CD4-positive, alpha-beta T cell treated with Interleukin-15 for 1 hour (primary cell): Measurements from ENCODE around the gene TADA2B.
A peak's percentile ranks its signal among the peaks of the same experiment; 100 is the strongest.

Source experiments
- DNase-seq: peaks from one replicate; pipeline ENCODE4 v3.0.0-alpha.2; 2020

Gene TADA2B, protein sequence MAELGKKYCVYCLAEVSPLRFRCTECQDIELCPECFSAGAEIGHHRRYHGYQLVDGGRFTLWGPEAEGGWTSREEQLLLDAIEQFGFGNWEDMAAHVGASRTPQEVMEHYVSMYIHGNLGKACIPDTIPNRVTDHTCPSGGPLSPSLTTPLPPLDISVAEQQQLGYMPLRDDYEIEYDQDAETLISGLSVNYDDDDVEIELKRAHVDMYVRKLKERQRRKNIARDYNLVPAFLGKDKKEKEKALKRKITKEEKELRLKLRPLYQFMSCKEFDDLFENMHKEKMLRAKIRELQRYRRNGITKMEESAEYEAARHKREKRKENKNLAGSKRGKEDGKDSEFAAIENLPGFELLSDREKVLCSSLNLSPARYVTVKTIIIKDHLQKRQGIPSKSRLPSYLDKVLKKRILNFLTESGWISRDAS

DNA sequence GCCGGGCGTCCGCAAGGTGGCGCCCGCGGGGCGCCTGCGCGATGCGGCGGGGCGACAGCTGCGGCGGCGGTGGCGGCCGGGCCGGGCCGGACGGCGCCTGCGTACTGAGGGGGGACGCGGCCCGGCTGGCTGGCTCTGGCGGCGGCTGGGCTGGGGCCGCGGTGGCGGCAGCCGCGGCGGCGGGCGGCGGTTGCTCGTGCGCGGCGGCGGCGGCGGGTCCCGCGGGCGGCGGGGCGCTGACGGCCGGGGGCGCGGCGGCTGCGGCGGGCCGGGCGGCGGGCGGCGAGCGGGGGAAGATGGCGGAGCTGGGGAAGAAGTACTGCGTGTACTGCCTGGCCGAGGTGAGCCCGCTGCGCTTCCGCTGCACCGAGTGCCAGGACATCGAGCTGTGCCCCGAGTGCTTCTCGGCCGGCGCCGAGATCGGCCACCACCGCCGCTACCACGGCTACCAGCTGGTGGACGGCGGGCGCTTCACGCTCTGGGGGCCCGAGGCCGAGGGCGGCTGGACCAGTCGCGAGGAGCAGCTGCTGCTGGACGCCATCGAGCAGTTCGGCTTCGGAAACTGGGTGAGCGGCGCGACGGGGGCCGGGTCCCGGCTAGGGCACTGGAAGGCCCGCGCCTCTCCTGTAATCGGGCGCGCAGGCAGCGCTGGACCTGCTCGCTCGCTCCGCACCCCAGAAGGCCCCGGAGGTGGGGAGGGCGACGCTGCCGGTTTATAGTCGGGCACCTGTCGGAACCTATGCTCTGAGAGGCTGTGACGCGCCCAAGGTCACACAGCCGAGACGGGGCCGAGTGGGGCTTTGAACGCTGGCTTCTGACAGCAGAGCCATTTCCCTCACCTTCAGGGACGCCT, at the start of gene TADA2B:
TADA2B (plus strand) TSS at position 89 of the 853 bp plus-strand sequence; CDS start at position 297, 208 bp downstream.
- peak; percentile 67 for DNase-seq

DNA sequence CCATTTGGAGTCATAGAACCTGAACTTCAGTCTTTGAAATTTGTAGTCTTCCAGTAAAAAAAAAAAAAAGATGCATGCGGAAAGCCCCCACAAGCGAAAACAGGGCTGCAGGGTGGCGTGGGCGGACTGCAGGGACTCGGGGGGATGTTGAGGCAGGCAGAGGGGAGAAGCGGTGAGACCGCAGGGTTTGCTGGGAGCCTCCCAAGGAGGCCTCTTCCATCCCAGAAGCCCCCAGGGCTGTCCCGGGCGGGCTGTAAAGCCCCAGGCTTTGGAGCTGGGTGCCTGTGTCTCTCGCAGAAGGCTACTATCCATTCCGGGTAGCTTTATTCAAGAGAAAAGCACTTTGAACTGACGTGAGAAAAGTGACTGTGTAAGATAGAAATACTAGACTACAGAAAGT, 46.7 kb upstream of the TADA2B start:
- DNase-seq: no peak

DNA sequence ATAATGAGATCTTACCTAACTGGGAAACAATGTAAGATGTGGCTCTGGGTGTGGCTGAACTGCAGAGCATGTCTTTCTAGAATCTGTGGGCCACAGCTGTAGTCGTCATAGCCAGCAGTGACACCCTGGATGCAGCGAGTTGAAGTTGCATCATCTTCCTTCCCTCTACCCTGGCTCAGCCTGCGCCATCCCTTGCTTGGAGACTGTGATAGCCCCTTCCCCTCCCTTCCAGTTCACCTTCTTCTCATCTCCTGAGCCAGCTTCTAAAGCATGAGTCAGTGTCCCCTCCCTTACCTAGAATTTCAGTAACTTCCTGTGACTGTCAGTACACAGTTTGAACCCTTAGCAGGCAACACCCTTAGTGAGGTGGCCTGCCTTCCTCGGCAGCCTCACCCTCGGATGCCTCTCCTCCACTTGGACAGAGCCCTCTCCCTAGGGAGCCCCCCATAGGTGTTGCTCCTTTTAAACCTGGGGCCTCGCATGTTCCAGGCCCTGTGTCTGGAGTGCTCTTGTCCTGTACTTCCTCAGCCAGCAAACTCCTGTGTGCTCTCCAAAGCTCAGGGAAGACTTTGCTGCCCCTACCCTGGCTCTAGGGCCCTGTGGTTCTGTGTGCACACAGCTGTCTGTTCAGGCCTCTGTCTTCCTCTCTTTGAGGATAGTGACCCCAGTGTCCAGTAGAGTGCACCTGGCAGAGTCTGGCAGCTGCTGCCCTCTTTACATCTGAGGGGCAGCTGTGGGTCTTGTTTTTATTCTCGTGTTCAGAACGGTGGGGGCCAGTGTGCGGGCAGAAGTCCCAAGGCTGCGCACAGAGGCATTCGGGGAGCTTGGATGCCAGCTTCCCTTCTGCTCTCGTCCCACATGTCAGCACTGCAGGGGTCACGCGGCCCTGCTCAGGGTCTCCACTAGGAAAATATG, 43.7 kb upstream of the TADA2B start:
- peak; percentile 29 for DNase-seq

DNA sequence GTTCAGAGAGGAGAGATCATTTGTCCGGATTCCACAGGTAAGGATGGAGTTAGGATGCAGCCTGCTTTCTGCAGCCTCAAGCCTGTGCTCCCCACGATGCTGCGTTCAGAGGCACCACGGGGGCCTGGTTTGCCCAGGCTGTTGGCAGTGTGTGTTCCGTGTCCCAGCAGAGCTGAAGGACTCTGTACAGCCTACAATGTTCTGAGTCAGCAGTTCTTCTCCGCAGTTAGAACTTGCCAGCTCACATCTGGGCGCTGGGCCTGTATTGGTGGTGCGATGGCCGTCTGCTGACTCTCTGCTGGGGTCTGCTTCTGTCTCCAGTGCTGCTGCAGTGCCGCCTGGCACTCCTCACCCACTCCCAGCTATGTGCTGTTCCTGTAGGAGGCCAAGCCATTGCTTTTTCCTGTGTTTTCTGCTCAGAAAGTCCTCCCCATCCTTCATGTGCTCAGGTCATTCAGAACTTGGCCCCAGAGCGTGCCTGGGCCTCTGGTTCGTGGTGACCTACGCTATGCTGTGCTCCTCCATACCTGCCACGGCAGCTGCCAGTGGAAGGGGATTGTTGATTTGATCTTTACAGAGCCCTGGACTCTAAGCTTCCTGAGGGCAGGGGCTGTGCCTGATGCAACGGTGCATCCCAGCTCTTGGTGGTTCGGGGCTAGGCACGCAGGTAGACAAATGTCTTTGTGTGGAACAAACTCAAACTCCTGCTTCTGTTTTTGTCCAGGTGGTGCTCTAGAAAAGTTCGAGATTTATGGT, 42.6 kb upstream of the TADA2B start:
- DNase-seq: no peak

DNA sequence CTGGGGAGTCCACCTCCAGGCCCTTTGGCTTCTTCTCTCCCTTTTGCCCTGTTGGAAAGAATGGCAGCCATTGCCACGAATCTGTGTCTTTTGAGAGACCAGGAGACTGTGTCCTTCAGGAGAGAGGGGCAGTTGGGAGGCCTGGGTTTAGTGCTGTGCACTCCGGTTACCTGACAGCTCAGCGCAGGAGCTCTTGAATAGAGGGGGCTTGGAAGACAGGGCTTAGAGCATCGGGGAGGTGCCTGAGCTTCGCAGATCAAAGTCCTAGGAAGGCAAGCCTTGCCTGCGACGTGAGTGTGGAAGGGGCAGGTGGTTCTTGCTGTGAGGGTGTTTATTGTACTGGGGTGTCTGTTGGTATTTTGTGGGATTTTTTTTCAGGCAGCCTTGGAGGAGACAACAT, 41.9 kb upstream of the TADA2B start:
- no peak for DNase-seq

DNA sequence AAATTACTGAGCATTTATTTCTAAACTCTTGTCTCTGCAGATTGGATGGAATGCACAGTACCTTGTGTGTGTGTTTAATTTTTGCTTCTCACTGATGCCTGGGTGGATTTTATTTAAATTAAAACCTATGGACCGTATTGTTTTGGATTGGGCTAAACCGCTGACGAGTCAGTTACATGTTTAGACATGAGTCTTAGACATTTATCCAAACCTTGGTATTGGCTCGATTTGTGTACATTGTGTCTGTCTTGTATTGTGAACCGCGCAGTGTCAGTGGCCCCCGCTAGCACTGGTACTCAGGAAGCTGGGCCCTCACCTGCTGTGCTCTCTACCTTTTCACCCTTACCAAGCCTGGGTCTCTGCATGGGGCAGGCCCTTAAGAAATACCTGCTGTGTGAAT, 40.8 kb upstream of the TADA2B start:
- DNase-seq: no peak

DNA sequence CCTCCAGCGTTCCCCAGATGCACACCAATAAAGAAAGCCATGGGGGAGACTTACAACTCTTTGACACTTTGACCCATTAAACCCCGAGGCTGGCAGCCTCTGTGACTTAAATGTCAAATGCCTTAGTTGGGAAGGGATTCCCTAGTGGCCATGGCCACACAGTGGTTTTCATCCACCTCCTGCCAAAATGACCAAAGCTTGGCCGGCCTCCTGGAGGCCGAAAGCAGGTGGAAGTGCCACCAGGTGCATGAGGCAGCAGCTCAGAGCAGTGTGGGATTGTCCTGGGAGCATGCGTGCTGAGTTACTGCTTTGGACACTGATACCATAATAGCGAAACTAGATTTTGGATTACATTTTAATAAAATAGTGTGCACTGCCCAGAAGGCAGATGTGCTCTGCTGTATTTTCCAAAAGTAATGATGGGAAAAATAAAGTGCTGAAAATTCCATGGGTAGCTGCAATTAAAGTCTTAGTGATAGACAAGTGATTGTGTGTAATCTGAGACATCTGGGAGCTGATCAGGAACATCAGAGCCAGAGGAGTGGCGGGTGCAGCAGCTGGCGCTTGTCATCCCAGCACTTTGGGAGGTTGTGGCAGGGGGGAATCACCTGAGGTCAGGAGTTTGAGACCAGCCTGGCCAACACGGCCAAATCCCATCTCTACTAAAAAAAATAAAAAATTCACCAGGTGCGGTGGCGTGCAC, 39.8 kb upstream of the TADA2B start:
- no peak for DNase-seq

DNA sequence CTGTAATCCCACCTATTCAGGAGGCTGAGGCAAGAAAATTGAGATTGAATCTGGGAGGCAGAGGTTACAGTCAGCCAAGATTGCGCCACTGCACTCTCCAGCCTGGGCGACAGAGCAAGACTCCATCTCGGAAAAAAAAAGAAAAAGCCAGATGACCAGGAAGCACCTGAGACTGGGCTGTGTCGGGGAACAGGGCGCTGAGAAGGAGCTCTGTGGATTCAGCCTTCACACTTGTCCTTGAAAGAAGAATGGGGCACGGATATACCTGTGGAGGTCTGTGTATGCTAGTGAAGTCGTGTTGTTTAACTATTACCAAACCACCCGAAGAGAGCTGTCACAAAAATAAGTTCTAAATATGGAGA, 39.3 kb upstream of the TADA2B start:
- no peak for DNase-seq

DNA sequence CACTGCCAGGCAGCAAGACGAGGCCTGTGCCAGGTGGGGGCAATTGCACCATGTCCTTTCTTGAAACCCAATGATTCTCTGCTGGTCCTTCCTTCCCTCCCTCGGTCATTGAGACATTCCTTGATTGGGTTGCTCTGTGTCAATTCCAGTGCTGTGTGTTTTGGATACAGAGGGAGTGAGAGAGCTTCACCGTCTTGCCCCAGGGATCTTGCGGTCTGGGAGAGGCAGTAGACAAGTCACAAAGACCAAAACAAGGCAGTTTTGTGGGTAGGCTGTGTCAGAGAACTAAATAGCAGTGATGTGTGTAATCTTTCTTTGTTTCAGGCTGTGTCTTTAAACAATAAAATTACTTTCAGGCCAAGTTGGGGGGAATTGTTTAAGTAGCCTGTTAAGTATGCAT, 38.8 kb upstream of the TADA2B start:
- no peak for DNase-seq

DNA sequence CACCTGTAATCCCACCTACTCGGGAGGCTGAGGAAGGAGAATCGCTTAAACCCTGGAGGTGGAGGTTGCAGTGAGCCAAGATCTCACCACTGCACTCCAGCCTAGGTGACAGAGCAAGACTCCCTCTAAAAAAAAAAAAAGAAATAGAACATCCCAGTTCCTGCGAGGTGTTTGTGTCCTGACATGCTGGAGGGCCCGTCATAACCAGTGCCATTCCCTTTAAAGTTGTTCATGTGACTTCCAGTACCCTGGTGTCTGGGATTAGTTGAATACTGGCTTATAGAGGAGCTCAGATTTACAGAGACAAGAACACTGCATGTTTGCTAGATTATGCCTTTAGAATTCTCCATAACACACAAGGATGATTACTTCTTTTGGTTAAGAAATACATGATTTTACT, 37.6 kb upstream of the TADA2B start:
- DNase-seq: no peak

DNA sequence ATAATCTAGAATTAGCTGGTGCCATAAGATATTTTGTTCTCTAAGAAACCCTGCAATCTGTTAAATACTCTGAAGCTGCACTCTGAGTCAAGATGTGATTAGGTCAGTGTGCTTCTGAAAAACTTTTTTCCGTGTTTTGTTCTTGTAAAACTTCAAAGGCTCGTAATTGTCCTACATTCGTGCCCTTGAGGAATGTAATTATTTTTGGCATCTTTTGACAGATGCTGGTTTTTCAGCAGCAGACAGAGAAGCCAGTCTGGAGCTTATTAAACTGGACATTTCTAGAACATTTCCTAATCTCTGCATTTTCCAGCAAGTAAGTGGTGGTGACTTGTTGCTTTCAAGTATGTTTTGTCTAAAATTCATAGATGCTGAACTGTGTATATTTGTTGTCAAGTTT, 36.8 kb upstream of the TADA2B start:
- DNase-seq: no peak

DNA sequence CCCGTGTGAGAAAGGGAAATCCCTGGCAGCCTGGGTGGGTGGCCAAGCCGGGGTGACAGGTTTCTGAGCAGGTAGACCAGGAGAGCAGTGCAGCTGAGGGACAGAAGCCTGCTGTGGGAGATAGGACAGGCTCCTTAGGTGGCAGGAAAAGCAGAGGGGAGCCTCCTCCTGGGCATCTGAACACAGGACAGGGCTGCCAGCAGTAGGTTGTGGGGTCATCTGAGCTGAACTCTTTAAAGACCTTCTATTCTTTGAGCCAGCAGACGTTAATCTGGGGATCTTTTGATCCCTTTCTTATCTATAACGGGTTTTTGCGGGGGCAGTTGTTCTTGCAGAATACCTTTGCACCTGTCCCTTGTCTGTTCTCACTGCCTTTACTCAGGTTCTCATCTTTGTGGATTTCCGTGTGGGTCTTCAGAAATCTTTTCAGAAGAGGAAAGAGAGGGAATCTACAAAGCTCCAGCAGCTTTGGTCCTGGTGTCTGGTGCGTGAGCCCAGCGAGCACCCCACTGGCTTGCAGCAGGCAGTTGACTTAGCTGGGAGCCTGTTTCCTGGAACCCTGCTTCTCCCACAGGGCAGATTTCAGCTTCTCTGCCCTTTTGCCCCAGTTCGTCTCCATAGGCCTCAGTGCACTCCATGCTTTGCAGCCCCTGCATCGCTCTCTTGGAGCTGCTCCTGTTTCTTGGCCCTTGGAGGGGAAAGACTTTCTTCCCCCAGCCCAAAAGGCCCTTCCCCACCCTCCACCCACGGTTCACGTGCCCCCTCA, 35.8 kb upstream of the TADA2B start:
- DNase-seq: no peak

DNA sequence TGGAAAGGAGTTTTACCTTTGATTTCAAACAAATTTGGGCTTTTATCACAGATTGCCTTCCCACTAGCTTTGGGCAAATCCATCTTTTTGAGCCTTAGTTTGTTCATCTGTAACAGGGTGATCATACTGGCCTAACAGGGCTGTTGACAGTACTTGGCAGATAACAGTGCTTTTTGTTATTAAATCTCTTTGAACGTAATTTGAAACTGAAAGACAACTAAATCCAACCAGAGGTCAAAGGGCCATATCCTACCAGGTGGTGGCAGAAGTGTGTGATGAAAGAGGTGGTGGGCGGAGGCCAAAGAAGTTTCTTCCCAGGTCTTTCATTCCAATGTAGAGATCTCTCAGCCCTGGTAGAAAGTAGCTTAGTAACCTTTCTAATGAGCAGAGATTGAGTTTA, 35.2 kb upstream of the TADA2B start:
- DNase-seq: no peak

DNA sequence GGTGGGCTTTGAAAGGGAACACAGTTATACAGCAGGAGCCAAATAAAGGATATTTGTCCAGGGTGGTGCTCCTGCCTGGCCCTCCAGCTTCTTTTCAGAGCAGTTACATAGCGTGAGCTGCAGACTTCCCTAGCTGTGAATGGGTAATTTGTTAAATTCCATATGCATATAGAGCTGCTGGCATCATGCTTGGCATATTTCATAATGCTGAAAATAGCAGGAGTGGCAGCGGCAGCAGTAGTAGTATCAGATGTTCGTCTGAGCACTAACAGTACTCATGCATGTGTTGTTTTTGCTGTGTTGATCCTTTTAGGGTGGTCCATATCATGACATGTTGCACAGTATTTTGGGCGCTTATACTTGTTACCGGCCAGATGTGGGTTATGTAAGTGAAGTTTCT, 33.6 kb upstream of the TADA2B start:
- no peak for DNase-seq

DNA sequence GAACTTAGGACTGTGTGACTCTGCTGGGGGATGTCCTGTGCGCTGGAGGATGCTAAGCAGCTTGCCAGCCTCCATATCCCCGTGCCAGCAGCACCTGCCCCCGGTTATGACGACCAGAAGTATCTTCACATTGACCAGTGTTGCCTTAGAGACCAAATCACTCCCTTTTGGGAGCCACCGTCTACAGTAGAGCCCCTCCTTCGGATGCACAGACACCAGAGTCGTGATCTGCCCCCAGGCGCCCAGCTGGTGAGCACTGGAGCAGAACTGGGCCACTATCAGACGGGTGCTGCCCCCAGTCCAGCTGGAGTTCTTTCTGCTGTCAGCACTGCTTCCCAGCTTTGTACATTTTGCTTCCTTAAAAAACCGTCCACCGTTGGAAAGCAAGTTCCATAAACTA, 30.0 kb upstream of the TADA2B start:
- DNase-seq: no peak

DNA sequence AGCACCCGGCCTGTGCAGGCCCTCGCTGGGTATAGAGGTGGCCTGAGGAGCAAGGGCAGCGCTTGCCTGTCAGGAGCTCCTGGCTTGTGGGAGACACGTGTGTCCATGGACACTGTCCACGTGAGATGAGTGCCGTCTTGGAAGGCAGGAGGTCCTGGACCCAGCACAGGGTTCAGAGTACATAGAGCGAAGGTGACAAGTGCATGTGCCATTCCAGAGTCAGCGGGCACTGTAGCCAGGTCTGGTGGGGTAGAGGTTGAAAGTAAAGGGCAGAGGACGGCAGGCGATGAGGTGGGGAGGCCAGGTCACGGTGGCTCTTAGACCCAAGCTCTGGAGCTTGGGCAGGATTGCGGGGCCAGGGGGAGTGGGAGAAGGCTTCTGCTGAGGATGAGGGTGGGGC, 28.4 kb upstream of the TADA2B start:
- DNase-seq: no peak

DNA sequence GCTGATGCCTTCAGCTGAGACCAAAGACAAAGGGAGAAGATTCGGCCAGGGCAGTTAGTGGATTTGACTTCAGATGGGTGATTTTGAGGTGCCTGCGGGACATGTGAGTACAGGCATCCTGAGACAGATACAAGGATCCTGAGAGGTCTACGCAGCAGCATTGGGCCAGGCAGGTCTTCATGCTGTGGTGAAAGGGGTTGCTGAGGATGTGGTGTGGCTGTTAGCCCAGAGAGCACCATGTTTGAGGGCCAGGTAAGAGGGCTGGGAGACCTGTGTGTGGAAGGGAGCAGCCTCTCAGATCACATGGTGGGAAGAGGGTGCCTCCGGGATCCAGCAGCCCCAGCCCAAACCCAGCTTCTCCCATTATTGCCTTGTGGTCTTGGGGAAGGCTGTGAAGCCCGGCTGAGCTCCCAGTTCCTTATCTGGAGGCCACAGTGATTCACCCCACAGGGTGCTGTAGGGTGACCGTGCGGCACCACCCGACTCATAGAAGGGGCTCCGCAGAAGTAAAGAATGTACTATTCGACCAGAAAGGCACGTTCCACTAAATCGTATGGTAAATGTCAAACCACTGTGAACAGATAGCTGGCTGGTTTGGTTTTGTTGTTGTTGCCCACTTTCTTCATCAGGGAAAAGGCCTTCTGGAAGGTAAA, 27.7 kb upstream of the TADA2B start:
- DNase-seq: no peak

DNA sequence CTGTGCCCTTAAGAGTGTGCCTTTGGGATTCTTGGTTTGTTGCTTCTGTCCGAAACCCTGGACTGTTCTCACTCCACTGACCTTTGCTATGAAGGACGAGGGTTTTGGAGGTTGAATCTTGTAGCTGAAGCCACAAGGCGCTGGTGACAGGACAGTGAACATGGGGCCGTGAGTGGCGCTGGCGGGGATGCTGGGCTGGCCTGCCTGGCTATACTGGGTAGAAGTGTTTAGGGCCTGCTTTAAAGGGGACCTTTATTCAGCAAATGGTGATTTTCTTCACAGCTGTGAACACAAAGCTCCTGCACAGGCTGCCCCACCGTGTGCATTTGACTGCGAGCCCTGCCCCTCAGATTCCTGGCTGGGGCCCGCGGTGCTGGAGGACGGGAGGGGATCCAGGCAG, 27.1 kb upstream of the TADA2B start:
- no peak for DNase-seq

DNA sequence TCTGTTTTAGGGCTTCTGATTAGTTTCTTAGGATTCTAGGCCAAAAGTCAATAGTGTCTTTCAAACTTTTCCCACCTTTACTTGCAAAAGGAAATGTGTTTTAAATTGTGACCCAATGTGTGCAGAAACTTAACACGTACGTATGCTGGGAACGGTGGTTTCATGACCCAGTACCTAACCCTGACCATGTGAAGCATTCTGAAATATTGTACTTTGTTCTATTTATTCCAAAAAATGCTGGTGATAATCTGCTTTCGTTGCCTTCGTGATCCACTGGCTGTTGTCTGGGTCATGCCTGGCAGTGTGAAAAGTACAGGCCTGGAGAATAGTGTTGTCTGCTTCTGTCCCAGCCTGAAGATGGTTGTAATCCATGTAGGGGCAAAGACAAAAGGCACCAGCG, 26.7 kb upstream of the TADA2B start:
- no peak for DNase-seq

DNA sequence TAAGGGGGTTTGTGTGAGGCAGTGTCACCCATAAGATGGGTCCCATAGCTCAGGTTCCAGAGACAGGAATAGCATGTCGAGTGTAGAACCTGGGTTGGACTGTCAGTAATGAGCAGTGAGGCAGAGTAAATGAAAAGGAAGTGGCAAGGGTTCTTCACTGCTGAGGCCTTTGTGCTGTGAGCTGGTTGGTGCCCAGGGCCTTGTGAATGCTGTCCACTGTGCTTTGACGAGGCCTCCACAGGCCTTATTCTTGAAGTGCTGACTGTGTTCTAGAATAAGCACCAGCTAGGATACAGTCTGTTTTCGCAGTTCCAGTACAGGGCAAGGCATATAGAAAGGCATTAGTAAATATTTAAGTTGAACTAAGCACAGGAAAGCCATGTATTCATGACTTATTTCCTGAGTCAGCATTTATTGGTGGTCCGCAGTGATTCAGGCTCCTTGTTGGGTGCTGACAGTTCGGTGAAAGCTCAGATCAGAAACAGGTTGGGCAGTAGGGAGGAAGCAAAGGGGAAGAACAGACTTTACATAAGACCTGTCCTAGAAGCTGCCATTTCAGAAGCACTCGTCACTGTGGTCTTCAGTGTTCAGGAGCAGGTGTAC, 25.6 kb upstream of the TADA2B start:
- no peak for DNase-seq
